CD4-positive, alpha-beta memory T cell (primary cell): ENCODE measurements around the gene TTN. TPM values are rescaled to one million over a fixed set of nuclear protein-coding genes. Genes with fewer than 3 reads are reported as not detected.

Experiments
- CTCF ChIA-PET: fragments of 350-600 bp; sonication (Branson Sonifier 250); formaldehyde crosslinking; loops from one replicate; lab custom pipeline; 2021; ENCODE audit warnings: inconsistent platforms; ENCODE audit not compliant: partially characterized antibody; lab: Charles Lee
- POLR2A ChIA-PET: fragments of 350-600 bp; sonication (Branson Sonifier 250); formaldehyde crosslinking; loops from one replicate; lab custom pipeline; 2021; ENCODE audit not compliant: partially characterized antibody; lab: Charles Lee
- DNase-seq, 5 donors: peaks; one replicate each; pipeline versions ENCODE4 v3.0.0 to v3.0.0-alpha.2; 2020 to 2022; ENCODE audit warnings: mixed read lengths in 1 of 5
- H3K27ac ChIP-seq: one replicate; pipeline ENCODE4 v1.7.0; 2013; ENCODE audit warnings: low read depth, low read length
- H3K27me3 ChIP-seq: 2 replicates; pipeline ENCODE4 v1.7.0; 2013; ENCODE audit warnings: mild to moderate bottlenecking, low read length, moderate library complexity; ENCODE audit not compliant: insufficient read depth
- H3K36me3 ChIP-seq: 2 replicates; pipeline ENCODE4 v1.7.0; 2013; ENCODE audit warnings: mild to moderate bottlenecking, low read length, moderate library complexity; ENCODE audit not compliant: insufficient read depth
- H3K4me1 ChIP-seq: 2 replicates; pipeline ENCODE4 v1.7.0; 2013; ENCODE audit warnings: mild to moderate bottlenecking, low read length, moderate library complexity; ENCODE audit not compliant: insufficient read depth
- H3K4me3 ChIP-seq, 2 donors: one replicate each; pipeline ENCODE4 v1.7.0; 2013; ENCODE audit warnings: low read length in 2 of 2, mild to moderate bottlenecking in 1 of 2
- H3K9me3 ChIP-seq, 2 donors: one replicate each; pipeline ENCODE4 v1.7.0; 2013; ENCODE audit warnings: low read length in 2 of 2, control low read depth in 1 of 2; ENCODE audit not compliant: control insufficient read depth in 1 of 2
- H3K27ac Mint-ChIP-seq, 7 donors: one replicate each; pipeline ENCODE4 v1.8.0; 2020 to 2021; ENCODE audit warnings: mixed read lengths in 7 of 7, mild to moderate bottlenecking in 6 of 7, inconsistent platforms in 3 of 7, moderate library complexity in 3 of 7
- H3K27me3 Mint-ChIP-seq, 2 donors: one replicate each; pipeline ENCODE4 v1.8.0; 2020 to 2021; ENCODE audit warnings: mixed read lengths in 2 of 2
- H3K36me3 Mint-ChIP-seq, 2 donors: one replicate each; pipeline ENCODE4 v1.8.0; 2020 to 2021; ENCODE audit warnings: mixed read lengths in 2 of 2, inconsistent platforms in 1 of 2, mild to moderate bottlenecking in 1 of 2
- H3K4me1 Mint-ChIP-seq, 4 donors: one replicate each; pipeline ENCODE4 v1.8.0; 2020 to 2021; ENCODE audit warnings: mixed read lengths in 4 of 4, mild to moderate bottlenecking in 1 of 4
- H3K4me3 Mint-ChIP-seq, 8 donors: one replicate each; pipeline ENCODE4 v1.8.0; 2020 to 2021; ENCODE audit warnings: mixed read lengths in 8 of 8, mild to moderate bottlenecking in 7 of 8, moderate library complexity in 6 of 8, inconsistent platforms in 3 of 8
- H3K9me3 Mint-ChIP-seq, 8 donors: one replicate each; pipeline ENCODE4 v1.8.0; 2020 to 2021; ENCODE audit warnings: mixed read lengths in 8 of 8, mild to moderate bottlenecking in 5 of 8, inconsistent platforms in 3 of 8, moderate library complexity in 1 of 8
- intact Hi-C: fragments of 100-400 bp; cut with micrococcal nuclease; formaldehyde crosslinking; loops from one replicate; pipeline ENCODE4 v1.15.1; 2023
- polyA plus RNA-seq, 2 donors: library from polyadenylated mRNA; unstranded; fragments of 300-500 nt; fragmentation: Illumina TruSeq; gene quantifications; one replicate each; pipeline ENCODE4 v1.2.3, GENCODE V29; 2021
- total RNA-seq, 2 experiments: library from RNA; stranded (reverse); gene quantifications; one replicate each; pipeline ENCODE4 v1.2.3, GENCODE V29; 2021

TTN gene
- total and polyA plus RNA-seq, 4 experiments from 2014 or later = 0.22 to 8.6 (median 5.0) TPM

- POLR2A ChIA-PET = no interaction called here
- Histone ChIP-seq H3K36me3 (peaks cover 26% of the 10 kb centered on the region), H3K9me3 (no peaks in the 10 kb centered on the region), H3K27ac (no peak overlapping the region), H3K4me3 (no peak overlapping the region), H3K27me3 (no peaks in the 10 kb centered on the region), H3K4me1 (no peaks in the 10 kb centered on the region)
- Mint-ChIP-seq H3K9me3 (peaks cover 2 to 26% (median 8%) of the 10 kb centered on the region in 8 donors), H3K27ac (no peak overlapping the region), H3K27me3 (no peaks in the 10 kb centered on the region), H3K4me1 (no peaks in the 10 kb centered on the region), H3K4me3 (no peak overlapping the region), H3K36me3 (peaks cover 87 to 94% of the 10 kb centered on the region in 2 donors)
- DNase-seq = no peak
- CTCF ChIA-PET = no interaction called here
- intact Hi-C loops = no loop called here
These were observed 232.4 kb downstream of the TTN start for GRCh38 chr2:178574789-178575188.

- H3K27ac ChIP-seq = no peak overlapping the region
- no peak overlapping the region for H3K27ac Mint-ChIP-seq
- ChIA-PET CTCF (no interaction called here), POLR2A (no interaction called here)
- no peak overlapping the region for H3K4me3 Mint-ChIP-seq
- no peaks in the 10 kb centered on the region for H3K4me1 Mint-ChIP-seq
- peaks cover 95 to 96% of the 10 kb centered on the region in 2 donors for H3K36me3 Mint-ChIP-seq
- H3K9me3 ChIP-seq = no peaks in the 10 kb centered on the region
- H3K27me3 ChIP-seq = no peaks in the 10 kb centered on the region
- no peaks in the 10 kb centered on the region for H3K27me3 Mint-ChIP-seq
- peaks cover 0 to 51% (median 28%) of the 10 kb centered on the region in 8 donors for H3K9me3 Mint-ChIP-seq
- no peak for DNase-seq
- no peaks in the 10 kb centered on the region for H3K36me3 ChIP-seq
- intact Hi-C loops = no loop called here
- no peaks in the 10 kb centered on the region for H3K4me1 ChIP-seq
- no peak overlapping the region for H3K4me3 ChIP-seq
These were observed 239.0 kb downstream of the TTN start for GRCh38 chr2:178568227-178568626.

GRCh38 chr2:178553047-178553446 lies 254.2 kb downstream of the TTN start:
- Mint-ChIP-seq H3K4me1 (peaks cover 0 to 4% (median 0%) of the 10 kb centered on the region in 4 donors), H3K9me3 (peaks cover 0 to 3% (median 0%) of the 10 kb centered on the region in 8 donors), H3K27me3 (no peaks in the 10 kb centered on the region), H3K27ac (no peak overlapping the region), H3K4me3 (no peak overlapping the region), H3K36me3 (peaks cover 57 to 71% of the 10 kb centered on the region in 2 donors)
- no peaks in the 10 kb centered on the region for H3K9me3 ChIP-seq
- H3K27ac ChIP-seq = no peak overlapping the region
- intact Hi-C loops = no loop called here
- no peaks in the 10 kb centered on the region for H3K27me3 ChIP-seq
- H3K36me3 ChIP-seq = no peaks in the 10 kb centered on the region
- no peak for DNase-seq
- ChIA-PET CTCF (no interaction called here), POLR2A (no interaction called here)
- no peaks in the 10 kb centered on the region for H3K4me1 ChIP-seq
- no peak overlapping the region for H3K4me3 ChIP-seq

- Histone ChIP-seq H3K4me1 (no peaks in the 10 kb centered on the region), H3K27ac (no peak overlapping the region), H3K4me3 (no peak overlapping the region), H3K9me3 (no peaks in the 10 kb centered on the region), H3K27me3 (no peaks in the 10 kb centered on the region), H3K36me3 (no peaks in the 10 kb centered on the region)
- H3K4me3 Mint-ChIP-seq = no peak overlapping the region
- ChIA-PET POLR2A (no interaction called here), CTCF (interaction anchor here (0.9 kb wide), 1 partner anchor 32 kb away, joined by 3 read pairs; no protein-coding TSS in a partner anchor)
- intact Hi-C loops = no loop called here
- H3K27ac Mint-ChIP-seq = no peak overlapping the region
- peaks cover 71 to 86% of the 10 kb centered on the region in 2 donors for H3K36me3 Mint-ChIP-seq
- peaks cover 0 to 4% (median 0%) of the 10 kb centered on the region in 8 donors for H3K9me3 Mint-ChIP-seq
- peaks cover 0 to 2% (median 0%) of the 10 kb centered on the region in 4 donors for H3K4me1 Mint-ChIP-seq
- no peaks in the 10 kb centered on the region for H3K27me3 Mint-ChIP-seq
- DNase-seq = no peak
These were observed 256.9 kb downstream of the TTN start for GRCh38 chr2:178550352-178550751.

GRCh38 chr2:178542569-178542968 lies 264.7 kb downstream of the TTN start:
- Histone ChIP-seq H3K9me3 (no peaks in the 10 kb centered on the region), H3K4me3 (no peak overlapping the region), H3K27ac (no peak overlapping the region), H3K27me3 (no peaks in the 10 kb centered on the region), H3K36me3 (peaks cover 13% of the 10 kb centered on the region), H3K4me1 (no peaks in the 10 kb centered on the region)
- Mint-ChIP-seq H3K27ac (peak overlapping the region in 1 of 7 donors; percentile 39), H3K27me3 (no peaks in the 10 kb centered on the region), H3K4me3 (no peak overlapping the region), H3K9me3 (peaks cover 0 to 2% (median 0%) of the 10 kb centered on the region in 8 donors), H3K36me3 (peaks cover 79 to 82% of the 10 kb centered on the region in 2 donors), H3K4me1 (peaks cover 0 to 4% (median 2%) of the 10 kb centered on the region in 4 donors)
- DNase-seq = no peak
- ChIA-PET POLR2A (no interaction called here), CTCF (no interaction called here)
- intact Hi-C loops = no loop called here

GRCh38 chr2:178542161-178542560 lies 265.1 kb downstream of the TTN start:
- POLR2A ChIA-PET = no interaction called here
- Mint-ChIP-seq H3K36me3 (peaks cover 78 to 81% of the 10 kb centered on the region in 2 donors), H3K4me1 (peaks cover 0 to 4% (median 2%) of the 10 kb centered on the region in 4 donors), H3K4me3 (no peak overlapping the region), H3K27ac (no peak overlapping the region), H3K27me3 (no peaks in the 10 kb centered on the region), H3K9me3 (no peaks in the 10 kb centered on the region)
- DNase-seq = no peak
- no peaks in the 10 kb centered on the region for H3K4me1 ChIP-seq
- CTCF ChIA-PET = no interaction called here
- H3K36me3 ChIP-seq = peaks cover 15% of the 10 kb centered on the region
- no peak overlapping the region for H3K27ac ChIP-seq
- no peak overlapping the region for H3K4me3 ChIP-seq
- no peaks in the 10 kb centered on the region for H3K9me3 ChIP-seq
- intact Hi-C loops = no loop called here
- H3K27me3 ChIP-seq = no peaks in the 10 kb centered on the region

GRCh38 chr2:178536037-178536436 lies 271.2 kb downstream of the TTN start:
- H3K4me1 ChIP-seq = no peaks in the 10 kb centered on the region
- no peaks in the 10 kb centered on the region for H3K9me3 Mint-ChIP-seq
- no peak for DNase-seq
- intact Hi-C loops = no loop called here
- no peak overlapping the region for H3K4me3 Mint-ChIP-seq
- no peaks in the 10 kb centered on the region for H3K9me3 ChIP-seq
- no peak overlapping the region for H3K27ac ChIP-seq
- POLR2A ChIA-PET = no interaction called here
- no peak overlapping the region for H3K27ac Mint-ChIP-seq
- peaks cover 52% of the 10 kb centered on the region for H3K36me3 ChIP-seq
- CTCF ChIA-PET = no interaction called here
- H3K27me3 ChIP-seq = no peaks in the 10 kb centered on the region
- peaks cover 2 to 7% (median 7%) of the 10 kb centered on the region in 4 donors for H3K4me1 Mint-ChIP-seq
- no peaks in the 10 kb centered on the region for H3K27me3 Mint-ChIP-seq
- H3K4me3 ChIP-seq = no peak overlapping the region
- H3K36me3 Mint-ChIP-seq = peaks cover 74 to 83% of the 10 kb centered on the region in 2 donors
